Measurements from ENCODE around the gene ZSCAN5A.
"Not testable (repeated sequence)": the region's sequence is repeated elsewhere in the genome, so short reads cannot be mapped to it uniquely, and the experiment has no call there.

Gene ZSCAN5A

DNA sequence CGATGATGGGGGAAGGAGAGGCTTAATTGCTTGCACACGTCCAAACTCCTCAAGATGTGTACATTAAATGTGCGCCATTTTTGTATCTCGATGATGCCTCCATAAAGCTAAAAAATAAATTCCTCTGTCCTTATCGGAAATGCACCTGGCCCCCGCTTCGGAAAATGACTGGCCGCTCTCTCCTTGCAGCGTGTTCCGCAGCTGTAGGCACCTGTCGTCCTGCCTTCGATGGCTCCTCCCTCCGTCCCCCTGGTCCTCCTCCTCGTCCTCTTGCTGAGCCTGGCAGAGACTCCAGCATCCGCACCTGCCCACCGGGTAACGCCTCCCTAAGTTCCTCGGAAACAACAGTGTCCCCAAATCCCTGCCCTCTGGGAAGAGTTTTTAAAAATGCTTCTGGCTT, 137.8 kb downstream of the ZSCAN5A start:
- H3K27me3 ChIP-seq (ENCODE audit: low read length), result no peaks in the 10 kb centered on the region
- H3K79me2 ChIP-seq (ENCODE audit: insufficient read depth, low read length), result no peaks in the 10 kb centered on the region
- no peaks in the 10 kb centered on the region for H3K9me3 ChIP-seq (ENCODE audit: insufficient read depth, low read length)
- no peaks in the 10 kb centered on the region for H3K36me3 ChIP-seq (ENCODE audit: low read length)
- H2AFZ ChIP-seq (ENCODE audit: low read depth, low read length, severe bottlenecking), result no peak overlapping the region
- TF ChIP-seq EZH2phosphoT487 (conservative IDR thresholded peaks at IDR 0.05; ENCODE audit: low read length), result no peak
- TF ChIP-seq, protein P1, sequence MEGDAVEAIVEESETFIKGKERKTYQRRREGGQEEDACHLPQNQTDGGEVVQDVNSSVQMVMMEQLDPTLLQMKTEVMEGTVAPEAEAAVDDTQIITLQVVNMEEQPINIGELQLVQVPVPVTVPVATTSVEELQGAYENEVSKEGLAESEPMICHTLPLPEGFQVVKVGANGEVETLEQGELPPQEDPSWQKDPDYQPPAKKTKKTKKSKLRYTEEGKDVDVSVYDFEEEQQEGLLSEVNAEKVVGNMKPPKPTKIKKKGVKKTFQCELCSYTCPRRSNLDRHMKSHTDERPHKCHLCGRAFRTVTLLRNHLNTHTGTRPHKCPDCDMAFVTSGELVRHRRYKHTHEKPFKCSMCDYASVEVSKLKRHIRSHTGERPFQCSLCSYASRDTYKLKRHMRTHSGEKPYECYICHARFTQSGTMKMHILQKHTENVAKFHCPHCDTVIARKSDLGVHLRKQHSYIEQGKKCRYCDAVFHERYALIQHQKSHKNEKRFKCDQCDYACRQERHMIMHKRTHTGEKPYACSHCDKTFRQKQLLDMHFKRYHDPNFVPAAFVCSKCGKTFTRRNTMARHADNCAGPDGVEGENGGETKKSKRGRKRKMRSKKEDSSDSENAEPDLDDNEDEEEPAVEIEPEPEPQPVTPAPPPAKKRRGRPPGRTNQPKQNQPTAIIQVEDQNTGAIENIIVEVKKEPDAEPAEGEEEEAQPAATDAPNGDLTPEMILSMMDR (IDR thresholded peaks at IDR 0.05; ENCODE audit: insufficient read depth, low read length, poor library complexity, severe bottlenecking), result no peak
- H4K20me1 ChIP-seq (ENCODE audit: low read depth, low read length), result no peaks in the 10 kb centered on the region
- no peak overlapping the region for H3K4me2 ChIP-seq (ENCODE audit: low read depth, low read length, poor library complexity, severe bottlenecking)
- H3K4me3 ChIP-seq (ENCODE audit: insufficient read depth, low read length, poor library complexity, severe bottlenecking), result no peak overlapping the region
- H3F3A ChIP-seq (ENCODE audit: insufficient read depth), result no peaks in the 10 kb centered on the region
- H3K9me2 ChIP-seq (replicated peaks; ENCODE audit: insufficient read depth, low read length), result no peaks in the 10 kb centered on the region
- no peak overlapping the region for H3K9ac ChIP-seq (ENCODE audit: low read length)
- no peak overlapping the region for H3K27ac ChIP-seq (ENCODE audit: low read depth, low read length)

DNA sequence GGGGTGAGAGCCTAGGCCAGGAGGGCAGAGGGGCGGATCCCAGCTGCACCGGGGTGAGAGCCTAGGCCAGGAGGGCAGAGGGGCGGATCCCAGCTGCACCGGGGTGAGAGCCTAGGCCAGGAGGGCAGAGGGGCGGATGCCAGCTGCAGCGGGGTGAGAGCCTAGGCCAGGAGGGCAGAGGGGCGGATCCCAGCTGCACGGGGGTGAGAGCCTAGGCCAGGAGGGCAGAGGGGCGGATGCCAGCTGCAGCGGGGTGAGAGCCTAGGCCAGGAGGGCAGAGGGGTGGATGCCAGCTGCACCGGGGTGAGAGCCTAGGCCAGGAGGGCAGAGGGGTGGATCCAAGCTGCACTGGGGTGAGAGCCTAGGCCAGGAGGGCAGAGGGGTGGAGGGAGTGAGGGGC, 138.3 kb downstream of the ZSCAN5A start:
- not testable (repeated sequence) for H3K9me2 ChIP-seq (replicated peaks; ENCODE audit: insufficient read depth, low read length); H3K4me3 ChIP-seq (ENCODE audit: insufficient read depth, low read length, poor library complexity, severe bottlenecking); H2AFZ ChIP-seq (ENCODE audit: low read depth, low read length, severe bottlenecking); H3K27ac ChIP-seq (ENCODE audit: low read depth, low read length); H3K27me3 ChIP-seq (ENCODE audit: low read length); H4K20me1 ChIP-seq (ENCODE audit: low read depth, low read length); H3K79me2 ChIP-seq (ENCODE audit: insufficient read depth, low read length); H3K9ac ChIP-seq (ENCODE audit: low read length); H3F3A ChIP-seq (ENCODE audit: insufficient read depth); H3K9me3 ChIP-seq (ENCODE audit: insufficient read depth, low read length); H3K4me2 ChIP-seq (ENCODE audit: low read depth, low read length, poor library complexity, severe bottlenecking); H3K36me3 ChIP-seq (ENCODE audit: low read length)

DNA sequence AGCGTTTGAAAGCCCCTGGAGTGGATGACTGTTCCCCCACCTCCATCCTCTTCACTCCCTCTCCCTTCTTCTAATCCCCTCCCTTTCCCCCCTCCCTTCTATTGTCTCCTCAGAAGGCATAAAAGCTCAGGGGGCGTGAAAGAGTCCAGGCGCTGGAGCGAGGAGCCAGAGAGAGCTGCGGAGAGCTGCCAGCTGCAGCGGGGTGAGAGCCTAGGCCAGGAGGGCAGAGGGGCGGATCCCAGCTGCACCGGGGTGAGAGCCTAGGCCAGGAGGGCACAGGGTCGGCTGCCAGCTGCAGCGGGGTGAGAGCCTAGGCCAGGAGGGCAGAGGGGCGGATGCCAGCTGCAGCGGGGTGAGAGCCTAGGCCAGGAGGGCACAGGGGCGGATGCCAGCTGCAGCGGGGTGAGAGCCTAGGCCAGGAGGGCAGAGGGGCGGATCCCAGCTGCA, 138.8 kb downstream of the ZSCAN5A start, which contains the start of gene GALP:
GALP (plus strand) TSS at position 148 of the 447 bp plus-strand sequence. CDS start 1,101 bp downstream, outside the sequence.
- not testable (repeated sequence) for H3F3A ChIP-seq (ENCODE audit: insufficient read depth); H4K20me1 ChIP-seq (ENCODE audit: low read depth, low read length); H3K27me3 ChIP-seq (ENCODE audit: low read length); H3K36me3 ChIP-seq (ENCODE audit: low read length); H3K4me2 ChIP-seq (ENCODE audit: low read depth, low read length, poor library complexity, severe bottlenecking); H3K9me3 ChIP-seq (ENCODE audit: insufficient read depth, low read length); H3K9ac ChIP-seq (ENCODE audit: low read length); H3K79me2 ChIP-seq (ENCODE audit: insufficient read depth, low read length); H3K27ac ChIP-seq (ENCODE audit: low read depth, low read length); H2AFZ ChIP-seq (ENCODE audit: low read depth, low read length, severe bottlenecking); H3K4me3 ChIP-seq (ENCODE audit: insufficient read depth, low read length, poor library complexity, severe bottlenecking); H3K9me2 ChIP-seq (replicated peaks; ENCODE audit: insufficient read depth, low read length)

DNA sequence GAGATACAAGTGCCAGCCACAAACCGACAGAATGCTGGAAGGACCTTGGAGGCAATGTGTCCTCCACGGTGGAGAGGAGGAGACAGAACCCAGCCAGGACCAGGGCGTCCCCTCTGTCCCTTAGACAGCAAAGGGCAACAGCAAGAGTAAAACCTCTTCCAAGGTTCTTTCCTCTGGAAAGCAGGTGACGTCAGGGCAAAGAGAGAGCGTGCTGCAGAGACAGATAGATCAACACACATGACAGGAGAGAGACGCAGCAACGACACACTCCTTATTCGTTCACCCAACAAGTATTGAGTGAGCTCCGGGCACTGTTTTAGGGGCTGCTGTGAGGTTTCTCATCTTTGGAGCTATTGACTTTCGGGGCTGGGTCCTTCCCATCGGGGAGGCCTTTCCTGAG, 140.1 kb downstream of the ZSCAN5A start:
- Histone ChIP-seq H3K36me3 (ENCODE audit: low read length) (no peaks in the 10 kb centered on the region), H4K20me1 (ENCODE audit: low read depth, low read length) (no peaks in the 10 kb centered on the region), H3K4me2 (ENCODE audit: low read depth, low read length, poor library complexity, severe bottlenecking) (no peak overlapping the region), H3K4me3 (ENCODE audit: insufficient read depth, low read length, poor library complexity, severe bottlenecking) (no peak overlapping the region), H3F3A (ENCODE audit: insufficient read depth) (no peaks in the 10 kb centered on the region), H3K79me2 (ENCODE audit: insufficient read depth, low read length) (no peaks in the 10 kb centered on the region), H3K9me3 (ENCODE audit: insufficient read depth, low read length) (no peaks in the 10 kb centered on the region), H3K27me3 (ENCODE audit: low read length) (no peaks in the 10 kb centered on the region), H3K9me2 (replicated peaks; ENCODE audit: insufficient read depth, low read length) (no peaks in the 10 kb centered on the region), H3K9ac (ENCODE audit: low read length) (no peak overlapping the region), H2AFZ (ENCODE audit: low read depth, low read length, severe bottlenecking) (no peak overlapping the region), H3K27ac (ENCODE audit: low read depth, low read length) (no peak overlapping the region)
- TF ChIP-seq, protein P1 (IDR thresholded peaks at IDR 0.05; ENCODE audit: insufficient read depth, low read length, poor library complexity, severe bottlenecking), result no peak
- TF ChIP-seq EZH2phosphoT487 (conservative IDR thresholded peaks at IDR 0.05; ENCODE audit: low read length), result no peak

Data from SU-DHL-6 (cell line).